ENCODE data around the gene SH3BP1.
A peak's percentile ranks its signal among the peaks of the same experiment; 100 is the strongest.

GRCh38 chr22:37696657-37697537, 57.4 kb downstream of the SH3BP1 start, which contains the start of gene TRIOBP:
- peak; percentile 68 to 73 for TF ChIP-seq POLR2AphosphoS5 (IDR thresholded peaks at IDR 0.05; ENCODE audit: insufficient read depth in 1 of 2, low read depth in 1 of 2)
- no peak for TF ChIP-seq CTCF (IDR thresholded peaks at IDR 0.05)
- TF ChIP-seq POLR2A (IDR thresholded peaks at IDR 0.05): no peak
